H1 (cell line): Measurements from ENCODE around the gene SPOP. TPM values are rescaled to one million over a fixed set of nuclear protein-coding genes. Genes with fewer than 3 reads are reported as not detected.

Experiments
- CTCF ChIA-PET: fragments of 300-600 bp; sonication (Branson Sonifier 250); formaldehyde crosslinking; loops from one replicate; lab custom pipeline; 2021; ENCODE audit not compliant: partially characterized antibody; lab: Charles Lee
- POLR2A ChIA-PET: fragments of 300-600 bp; sonication (Branson Sonifier 250); formaldehyde crosslinking; loops from one replicate; lab custom pipeline; 2021; ENCODE audit warnings: inconsistent platforms; ENCODE audit not compliant: partially characterized antibody; lab: Charles Lee
- DNase-seq, 2 experiments: peaks; one replicate each; pipeline versions ENCODE4 v3.0.0 to v3.0.0-alpha.2; 2010 to 2022; ENCODE audit warnings: low spot score in 2 of 2, low read depth in 1 of 2, mixed read lengths in 1 of 2
- FAIRE-seq: peaks from 2 replicates; lab custom pipeline; 2011; peaks lifted over from hg19 to GRCh38; lab: Jason Lieb, UNC
- H2AFZ ChIP-seq: 2 replicates; pipeline ENCODE4 v1.8.1; 2012; ENCODE audit warnings: low read length, inconsistent platforms
- H2AK5ac ChIP-seq: 2 replicates; pipeline ENCODE4 v1.6.1; 2013; ENCODE audit warnings: low read depth, low read length
- H2BK120ac ChIP-seq: replicated peaks from 2 replicates; pipeline ENCODE3; 2013; ENCODE audit warnings: low read depth, low read length, inconsistent platforms
- H2BK12ac ChIP-seq: 2 replicates; pipeline ENCODE4 v1.6.1; 2013; ENCODE audit warnings: low read depth, low read length
- H2BK15ac ChIP-seq: 2 replicates; pipeline ENCODE4 v1.6.1; 2013; ENCODE audit warnings: low read length
- H2BK20ac ChIP-seq: 2 replicates; pipeline ENCODE4 v1.6.1; 2013; ENCODE audit warnings: low read length
- H2BK5ac ChIP-seq: 2 replicates; pipeline ENCODE4 v1.6.1; 2013; ENCODE audit warnings: low read depth, low read length
- H3K14ac ChIP-seq: 2 replicates; pipeline ENCODE4 v1.6.1; 2013; ENCODE audit warnings: inconsistent platforms; ENCODE audit not compliant: insufficient read length
- H3K18ac ChIP-seq: 2 replicates; pipeline ENCODE4 v1.6.1; 2013; ENCODE audit warnings: low read length; ENCODE audit errors: extremely low read depth
- H3K23ac ChIP-seq: 2 replicates; pipeline ENCODE4 v1.6.1; 2013; ENCODE audit warnings: inconsistent platforms; ENCODE audit not compliant: insufficient read length
- H3K23me2 ChIP-seq: 2 replicates; pipeline ENCODE4 v1.6.1; 2013; ENCODE audit warnings: low read depth, low read length
- H3K27ac ChIP-seq: 2 replicates; pipeline ENCODE4 v1.6.1; 2011; ENCODE audit warnings: low read depth, low read length, inconsistent platforms
- H3K27me3 ChIP-seq, 4 experiments: replicated peaks in 1 of 4; 1 replicate in 1 of 4; 2 replicates in 3 of 4; pipeline versions ENCODE4 v1.6.1 to v1.8.1; 2011 to 2013; ENCODE audit warnings: low read length in 3 of 4, mild to moderate bottlenecking in 3 of 4, inconsistent platforms in 2 of 4, mixed read lengths in 2 of 4, moderate library complexity in 1 of 4; ENCODE audit not compliant: control insufficient read depth in 3 of 4, insufficient read depth in 3 of 4; ENCODE audit errors: extremely low read depth in 1 of 4
- H3K36me3 ChIP-seq, 4 experiments: 2 replicates each; pipeline versions ENCODE4 v1.6.1 to v1.8.1; 2011 to 2013; ENCODE audit warnings: mild to moderate bottlenecking in 4 of 4, low read length in 3 of 4, moderate library complexity in 2 of 4, control low read depth in 1 of 4, inconsistent platforms in 1 of 4; ENCODE audit not compliant: insufficient read depth in 4 of 4, control insufficient read depth in 2 of 4
- H3K4ac ChIP-seq: replicated peaks from 2 replicates; pipeline ENCODE3; 2013; ENCODE audit warnings: low read length, low read depth, mixed read lengths, inconsistent platforms; ENCODE audit not compliant: insufficient read length
- H3K4me1 ChIP-seq, 4 experiments: replicated peaks in 1 of 4; 1 replicate in 1 of 4; 2 replicates in 3 of 4; pipeline versions ENCODE4 v1.6.1 to v1.8.1; 2011 to 2013; ENCODE audit warnings: low read length in 3 of 4, inconsistent platforms in 2 of 4, mixed read lengths in 1 of 4; ENCODE audit not compliant: insufficient read depth in 4 of 4, control insufficient read depth in 3 of 4
- H3K4me2 ChIP-seq, 2 experiments: 2 replicates each; pipeline versions ENCODE4 v1.6.1 to v1.8.1; 2011 to 2013; ENCODE audit warnings: low read depth in 2 of 2, low read length in 2 of 2, control low read depth in 1 of 2, inconsistent platforms in 1 of 2, mild to moderate bottlenecking in 1 of 2; ENCODE audit not compliant: insufficient read depth in 1 of 2
- H3K4me3 ChIP-seq, 4 experiments: fragments of 200-600, 300-600 bp in 1 of 4; sonication (generic), shearing (Covaris generic), sonication (Bioruptor Twin) in 1 of 4; 2 replicates each; pipeline versions ENCODE4 v1.5.1 to v1.8.1; 2011 to 2016; ENCODE audit warnings: low read length in 4 of 4, low read depth in 3 of 4, control low read depth in 2 of 4, inconsistent platforms in 2 of 4, mild to moderate bottlenecking in 2 of 4, mixed read lengths in 1 of 4, moderate library complexity in 1 of 4; ENCODE audit not compliant: insufficient read depth in 2 of 4; ENCODE audit errors: extremely low read depth in 1 of 4
- H3K56ac ChIP-seq: replicated peaks from 2 replicates; pipeline ENCODE3; 2013; ENCODE audit warnings: low read depth, mild to moderate bottlenecking, mixed read lengths, low read length, inconsistent platforms; ENCODE audit not compliant: insufficient read length
- H3K79me1 ChIP-seq: 2 replicates; pipeline ENCODE4 v1.6.1; 2013; ENCODE audit warnings: low read depth, low read length, control low read depth
- H3K79me2 ChIP-seq, 2 experiments: 2 replicates each; pipeline versions ENCODE4 v1.6.1 to v1.8.1; 2012 to 2013; ENCODE audit warnings: low read length in 2 of 2, mild to moderate bottlenecking in 2 of 2, inconsistent platforms in 1 of 2; ENCODE audit not compliant: insufficient read depth in 2 of 2, control insufficient read depth in 1 of 2
- H3K9ac ChIP-seq, 4 experiments: replicated peaks in 1 of 4; 1 replicate in 1 of 4; 2 replicates in 3 of 4; pipeline versions ENCODE4 v1.6.1 to v1.8.1; 2011 to 2013; ENCODE audit warnings: low read depth in 3 of 4, low read length in 3 of 4, control low read depth in 2 of 4, mild to moderate bottlenecking in 2 of 4, moderate library complexity in 2 of 4, inconsistent platforms in 1 of 4; ENCODE audit errors: extremely low read depth in 1 of 4
- H3K9me3 ChIP-seq, 2 experiments: 2 replicates each; pipeline versions ENCODE4 v1.6.1 to v1.8.1; 2012 to 2013; ENCODE audit warnings: mild to moderate bottlenecking in 2 of 2, moderate library complexity in 2 of 2, control low read depth in 1 of 2, inconsistent platforms in 1 of 2, low read depth in 1 of 2, low read length in 1 of 2, mixed read lengths in 1 of 2; ENCODE audit not compliant: insufficient read depth in 2 of 2
- H4K20me1 ChIP-seq, 2 experiments: replicated peaks in 1 of 2; 2 replicates each; pipeline versions ENCODE3 to v1.8.1; 2011 to 2013; ENCODE audit warnings: inconsistent platforms in 2 of 2, low read length in 2 of 2, mild to moderate bottlenecking in 1 of 2; ENCODE audit not compliant: insufficient read depth in 2 of 2, control insufficient read depth in 1 of 2
- H4K5ac ChIP-seq: 2 replicates; pipeline ENCODE4 v1.6.1; 2013; ENCODE audit warnings: low read length, low read depth, mixed read lengths, inconsistent platforms; ENCODE audit not compliant: insufficient read length
- H4K8ac ChIP-seq: 2 replicates; pipeline ENCODE4 v1.8.0; 2013; ENCODE audit warnings: mild to moderate bottlenecking, moderate library complexity, low read length, inconsistent platforms; ENCODE audit not compliant: insufficient read depth; ENCODE audit errors: extremely low read depth
- H4K91ac ChIP-seq: replicated peaks from 2 replicates; pipeline ENCODE3; 2013; ENCODE audit warnings: low read length, mixed read lengths, inconsistent platforms; ENCODE audit not compliant: insufficient read length
- FOSL1 ChIP-seq: IDR thresholded peaks from 2 replicates; pipeline ENCODE4 v1.6.1; 2011; ENCODE audit warnings: mild to moderate bottlenecking, low read depth, low read length, moderate library complexity; ENCODE audit not compliant: insufficient read depth
- NRF1 ChIP-seq: IDR thresholded peaks from 2 replicates; pipeline ENCODE4 v1.6.1; 2011; ENCODE audit warnings: mild to moderate bottlenecking, low read depth, low read length, improper control_type of control experiment
- POLR2AphosphoS5 ChIP-seq: IDR thresholded peaks from 2 replicates; pipeline ENCODE4 v1.6.1; 2011; ENCODE audit warnings: low read depth, low read length
- SP1 ChIP-seq: IDR thresholded peaks from 2 replicates; pipeline ENCODE4 v1.6.1; 2011; ENCODE audit warnings: low read depth, low read length
- SP4 ChIP-seq: IDR thresholded peaks from 2 replicates; pipeline ENCODE4 v1.6.1; 2012; ENCODE audit warnings: low read length, inconsistent platforms
- WGBS, 2 experiments: shearing (Covaris generic) in 1 of 2; methylation state at CpG; one replicate each; pipeline versions ENCODE4 v1.1.6 to v1.1.7; 2013 to 2015; ENCODE audit warnings: low lambda C conversion rate in 2 of 2, mixed read lengths in 2 of 2, inconsistent platforms in 1 of 2, low coverage in 1 of 2, missing lambda C conversion rate in 1 of 2; ENCODE audit not compliant: insufficient replicate concordance in 2 of 2, insufficient coverage in 1 of 2, insufficient read length in 1 of 2; ENCODE audit errors: extremely low coverage in 1 of 2, missing lambda C conversion rate in 1 of 2; 5-methylcytosine and 5-hydroxymethylcytosine counted together
- polyA plus RNA-seq, 7 experiments: library from polyadenylated mRNA; depleted of rRNA in 3 of 7; stranded (reverse) in 5 of 7; unstranded in 2 of 7; fragments of >200 nt in 5 of 7; fragments of 200-250 nt in 2 of 7; gene quantifications; 1 replicate in 5 of 7; 2 replicates in 1 of 7; 4 replicates in 1 of 7; pipeline versions ENCODE4 v1.2.1 to v1.2.3, GENCODE V29; 2011 to 2013; ENCODE audit warnings: missing spikeins in 2 of 7, mixed read lengths in 2 of 7
- total RNA-seq: library from RNA; stranded (reverse); fragmentation: NEBNext Ultra II Directional; extraction: Animal tissue kit (Norgen Biotek cat#: 25700); gene quantifications from 2 replicates; pipeline ENCODE4 v1.2.1, GENCODE V29; 2021

Gene SPOP
- total and polyA plus RNA-seq, 2 of the 8 experiments (the other 6 are each of a cell fraction or from before 2014, with no cell fraction given): 13.3 to 25.6 TPM

GRCh38 chr17:49659661-49660382, 18.1 kb downstream of the SPOP start:
- DNase-seq: no peak

More at GRCh38 chr17:49659661-49660382, 18.1 kb downstream of the SPOP start:
- H3K79me1 ChIP-seq: peaks cover 6% of the 10 kb centered on the region
- peaks cover 3 to 50% of the 10 kb centered on the region in 2 experiments; a peak in 2 of 4 replicates for H3K79me2 ChIP-seq
- H2AFZ ChIP-seq: no peak overlapping the region
- H4K5ac ChIP-seq: no peak overlapping the region
- no peak for FAIRE-seq
- no peaks in the 10 kb centered on the region for H3K27me3 ChIP-seq
- no peak overlapping the region for H3K4me2 ChIP-seq
- no peak overlapping the region for H3K9ac ChIP-seq
- no peaks in the 10 kb centered on the region for H3K23me2 ChIP-seq
- H3K36me3 ChIP-seq: peaks cover 0 to 5% (median under 1%) of the 10 kb centered on the region in 4 experiments; a peak in 3 of 8 replicates
- ChIA-PET CTCF (interaction anchor here (1.3 to 1.5 kb wide), 2 partner anchors 10 to 16 kb away, joined by 3 to 4 read pairs; no protein-coding TSS in a partner anchor), POLR2A (interaction anchor here (1.3 to 1.5 kb wide), 2 partner anchors 11 to 40 kb away, joined by 3 to 4 read pairs; no protein-coding TSS in a partner anchor)
- no peak overlapping the region for H3K18ac ChIP-seq
- no peak overlapping the region for H2BK5ac ChIP-seq
- H3K56ac ChIP-seq: no peak overlapping the region
- H2BK20ac ChIP-seq: no peak overlapping the region
- H2BK15ac ChIP-seq: no peak overlapping the region
- H3K4me3 ChIP-seq: no peak overlapping the region
- no peak overlapping the region for H2BK120ac ChIP-seq
- no peak overlapping the region for H4K8ac ChIP-seq
- no peaks in the 10 kb centered on the region for H3K4me1 ChIP-seq
- H3K27ac ChIP-seq: no peak overlapping the region
- H3K9me3 ChIP-seq: peaks cover 0 to 2% of the 10 kb centered on the region in 2 experiments; a peak in 2 of 4 replicates
- H3K4ac ChIP-seq: no peak overlapping the region
- no peak overlapping the region for H3K23ac ChIP-seq
- no peak overlapping the region for H2AK5ac ChIP-seq
- no peak overlapping the region for H4K91ac ChIP-seq
- no peak overlapping the region for H3K14ac ChIP-seq
- TF ChIP-seq SP1: no peak
- TF ChIP-seq POLR2AphosphoS5: no peak
- no peak for TF ChIP-seq SP4
- no peak for TF ChIP-seq FOSL1
- no peak for TF ChIP-seq NRF1
- peaks cover 0 to 8% of the 10 kb centered on the region in 2 experiments for H4K20me1 ChIP-seq
- H2BK12ac ChIP-seq: no peak overlapping the region
- WGBS, 2 experiments: 92 to 100% methylated on average over 1 to 3 of the region's 3 CpGs
